ENCODE results near the gene PTPA.

GRCh38 chr9:129149442-129149841 is 38.2 kb downstream of the PTPA start:
- TF ChIP-seq CTCF (tag by site-specific recombination; IDR thresholded peaks at IDR 0.05), result no peak
- no peak for TF ChIP-seq ZNF529 (tag by site-specific recombination; IDR thresholded peaks at IDR 0.05; ENCODE audit: insufficient replicate concordance)
- no peak for TF ChIP-seq ZNF341 (tag by site-specific recombination; IDR thresholded peaks at IDR 0.05; ENCODE audit: low read depth)
- TF ChIP-seq ZNF660 (tag by site-specific recombination; IDR thresholded peaks at IDR 0.05), result no peak

All from HEK293 (cell line).